Stimulated activated CD8-positive, alpha-beta memory T cell treated with anti-CD3 and anti-CD28 coated beads, Interleukin-4, amount 100 ng/mL, for 1 hour (primary cell): ENCODE results near the gene NT5C.
"Not testable (repeated sequence)": the region's sequence is repeated elsewhere in the genome, so short reads cannot be mapped to it uniquely, and the experiment has no call there.

Source experiments
- DNase-seq, 2 donors: peaks; one replicate each; pipeline ENCODE4 v3.0.0-alpha.2; 2020; ENCODE audit warnings: low read depth in 2 of 2, low spot score in 1 of 2

Gene NT5C

DNA sequence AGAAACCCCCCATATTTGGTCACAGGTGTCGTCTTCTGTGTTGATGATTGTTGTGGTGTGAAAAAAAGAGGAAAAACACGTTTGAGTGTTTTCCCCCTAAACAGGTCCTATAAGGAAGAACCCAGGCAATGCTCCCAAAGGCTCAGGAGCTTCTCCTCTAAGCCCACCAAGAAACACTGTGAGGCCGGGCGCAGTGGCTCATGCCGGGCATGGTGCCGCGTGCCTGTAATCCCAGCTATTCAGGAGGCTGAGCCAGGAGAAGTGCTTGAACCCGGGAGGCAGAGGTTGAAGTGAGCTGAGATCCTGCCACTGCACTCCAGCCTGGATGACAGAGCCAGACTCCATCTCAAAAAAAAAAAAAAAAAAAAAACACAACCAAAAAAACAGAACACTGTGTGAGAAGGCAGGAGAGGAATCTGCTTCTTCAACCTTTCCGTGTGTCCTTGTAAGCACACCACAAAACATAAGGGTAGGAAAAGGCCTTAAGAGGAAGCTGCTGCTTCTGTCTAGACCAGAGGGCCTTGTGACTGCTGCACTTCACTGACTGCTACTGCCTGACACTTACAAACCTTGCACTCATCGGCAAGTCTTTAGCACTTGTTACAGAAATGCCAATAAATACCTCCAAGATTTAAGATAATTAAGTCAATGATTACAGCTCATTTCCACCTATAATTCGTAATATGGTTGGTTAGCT lies 13.4 kb upstream of the NT5C start:
- DNase-seq, result no peak

DNA sequence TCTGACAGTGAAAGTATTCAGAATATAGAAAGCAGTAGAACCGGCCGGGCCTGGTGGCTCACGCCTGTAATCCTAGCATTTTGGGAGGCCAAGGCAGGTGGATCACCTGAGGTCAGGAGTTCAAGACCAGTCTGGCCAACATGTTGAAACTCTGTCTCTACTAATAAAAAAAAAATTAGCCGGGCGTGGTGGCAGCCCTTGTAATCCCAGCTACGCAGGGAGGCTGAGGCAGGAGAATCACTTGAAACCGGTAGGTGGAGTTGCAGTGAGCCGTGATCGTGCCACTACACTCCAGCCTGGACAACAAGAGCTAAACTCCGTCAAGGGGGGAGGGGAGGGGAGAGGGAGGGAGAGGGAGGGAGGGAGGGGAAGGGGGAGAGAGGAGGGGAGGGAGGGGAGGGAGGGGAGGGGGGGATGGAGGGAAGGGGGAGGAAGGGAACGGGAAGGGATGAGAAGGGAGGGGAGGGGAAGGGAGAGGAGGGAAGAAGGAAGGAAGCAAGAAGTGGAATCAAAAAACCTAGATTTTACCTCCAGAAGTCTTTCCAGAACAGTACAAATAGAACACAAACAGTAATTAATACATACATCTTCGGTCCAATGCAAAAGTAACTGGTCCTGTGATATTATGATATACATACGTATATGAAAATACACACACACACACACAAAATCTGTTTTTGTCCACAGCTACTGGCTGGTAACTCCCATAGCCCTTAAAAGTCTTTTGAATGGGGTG lies 10.9 kb upstream of the NT5C start:
- no peak for DNase-seq

DNA sequence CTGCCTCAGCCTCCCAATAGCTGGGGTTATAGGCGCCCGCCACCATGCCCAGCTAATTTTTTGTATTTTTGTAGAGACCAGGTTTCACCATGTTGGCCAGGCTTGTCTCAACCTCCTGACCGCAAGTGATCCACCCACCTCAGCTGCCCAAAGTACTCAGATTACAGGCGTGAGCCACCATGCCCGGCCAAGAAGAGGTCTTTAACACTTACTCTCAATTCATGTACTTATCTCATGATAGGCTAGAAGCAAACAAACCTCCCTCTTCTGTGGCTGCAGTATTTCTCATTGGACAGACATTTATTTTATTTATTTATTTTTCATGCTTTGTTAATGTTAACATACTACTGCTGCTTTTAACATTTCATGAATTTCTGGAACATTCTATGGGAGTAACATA lies 7.0 kb upstream of the NT5C start:
- no peak for DNase-seq

- not testable (repeated sequence) for DNase-seq
Observed at GRCh38 chr17:75137762-75138161, 6.2 kb upstream of the NT5C start.

DNA sequence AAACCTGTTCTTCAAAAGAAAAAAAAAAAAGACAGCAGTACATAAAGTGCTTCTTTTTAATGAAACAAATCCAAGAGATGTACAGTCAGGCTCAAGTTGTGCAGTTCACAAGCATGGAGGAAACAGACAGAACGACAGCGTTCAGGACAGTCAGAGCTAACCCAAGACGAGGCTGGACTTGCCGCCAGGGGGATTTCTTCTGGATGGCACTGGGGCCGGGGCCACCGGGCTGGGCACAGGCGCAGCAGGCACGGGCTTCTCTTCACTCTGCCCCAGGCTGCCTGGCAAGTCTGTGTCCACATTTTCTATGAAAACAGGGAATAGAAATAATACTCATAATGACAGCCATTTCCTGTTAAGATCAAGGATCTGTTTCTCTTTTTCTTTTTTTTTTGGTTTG lies 4.4 kb upstream of the NT5C start:
- DNase-seq, result no peak

GRCh38 chr17:75135452-75135851 lies 3.9 kb upstream of the NT5C start:
- no peak for DNase-seq

- DNase-seq, result not testable (repeated sequence)
Observed at GRCh38 chr17:75133607-75134347, 2.2 kb upstream of the NT5C start.

- DNase-seq, result no peak
Observed at GRCh38 chr17:75133001-75133400, 1.5 kb upstream of the NT5C start.

DNA sequence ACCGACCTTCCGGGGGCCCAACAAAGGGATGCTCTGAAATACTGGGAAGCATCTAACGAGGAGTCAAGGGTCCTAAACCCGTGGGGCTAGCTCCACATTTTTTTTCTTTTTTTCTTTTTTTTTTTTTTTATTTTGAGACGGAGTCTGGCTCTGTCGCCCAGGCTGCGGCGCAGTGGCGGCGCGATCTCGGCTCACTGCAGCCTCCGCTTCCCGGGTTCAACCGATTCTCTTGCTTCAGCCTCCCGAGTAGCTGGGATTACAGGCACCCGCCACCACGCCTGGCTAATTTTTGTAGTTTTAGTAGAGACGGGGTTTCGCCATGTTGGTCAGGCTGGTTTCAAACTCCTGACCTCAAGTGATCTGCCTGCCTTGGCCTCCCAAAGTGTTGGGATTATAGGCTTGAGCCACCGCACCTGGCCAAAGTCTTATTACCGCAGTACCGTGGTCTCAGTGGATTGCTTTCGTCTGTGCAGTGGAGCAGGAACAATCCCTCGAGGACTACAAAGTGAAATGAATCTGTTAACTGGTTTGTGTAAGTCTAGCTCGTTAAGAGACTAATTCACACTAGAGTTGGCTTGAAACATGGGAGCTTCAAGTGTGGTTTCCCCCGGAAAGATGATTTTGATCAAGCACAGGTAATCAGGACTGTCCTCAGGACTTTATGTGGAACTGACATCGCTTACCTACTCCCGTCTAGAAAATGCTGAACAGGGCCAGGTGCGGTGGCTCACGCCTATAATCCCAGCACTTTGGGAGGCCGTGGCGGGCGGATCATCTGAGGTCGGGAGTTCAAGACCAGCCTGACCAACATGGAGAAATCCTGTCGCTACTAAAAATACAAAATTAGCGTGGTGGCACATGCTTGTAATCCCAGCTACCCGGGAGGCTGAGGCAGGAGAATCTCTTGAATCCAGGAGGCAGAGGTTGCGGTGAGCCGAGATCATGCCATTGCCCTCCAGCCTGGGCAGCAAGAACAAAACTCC lies 767 bp upstream of the NT5C start:
- not testable (repeated sequence) for DNase-seq

DNA sequence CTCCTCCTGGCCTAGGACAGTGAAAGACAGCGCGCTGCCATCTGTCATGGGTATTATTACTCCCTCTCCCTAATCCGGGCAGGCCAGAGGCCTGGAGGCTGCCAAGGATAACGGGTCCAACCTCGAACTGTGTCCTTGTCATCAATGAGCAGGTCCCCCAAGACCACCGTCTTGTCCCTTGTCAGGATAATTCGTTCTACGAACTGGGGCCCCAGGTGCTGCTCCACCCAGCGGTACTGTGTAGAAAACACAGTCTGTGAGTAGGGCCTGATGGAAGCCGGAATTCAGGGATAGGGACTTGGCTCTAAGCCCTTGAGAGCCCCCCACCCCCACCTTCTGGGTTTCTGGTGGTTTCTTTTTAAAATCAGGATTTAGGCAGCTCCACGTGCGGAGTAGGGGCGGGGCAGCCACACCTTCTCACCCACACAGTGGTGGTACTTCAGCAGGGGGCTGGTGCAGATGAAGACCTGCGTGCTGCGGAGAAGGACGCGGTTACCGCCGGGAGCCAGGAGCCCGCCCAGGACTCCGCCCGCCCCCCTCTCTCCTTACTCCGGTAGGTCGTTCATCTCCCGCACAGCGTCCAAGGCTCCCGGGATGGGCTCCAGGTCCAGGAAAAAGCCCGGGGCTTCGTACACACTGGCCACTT lies 787 bp downstream of the NT5C start:
- no peak for DNase-seq

DNA sequence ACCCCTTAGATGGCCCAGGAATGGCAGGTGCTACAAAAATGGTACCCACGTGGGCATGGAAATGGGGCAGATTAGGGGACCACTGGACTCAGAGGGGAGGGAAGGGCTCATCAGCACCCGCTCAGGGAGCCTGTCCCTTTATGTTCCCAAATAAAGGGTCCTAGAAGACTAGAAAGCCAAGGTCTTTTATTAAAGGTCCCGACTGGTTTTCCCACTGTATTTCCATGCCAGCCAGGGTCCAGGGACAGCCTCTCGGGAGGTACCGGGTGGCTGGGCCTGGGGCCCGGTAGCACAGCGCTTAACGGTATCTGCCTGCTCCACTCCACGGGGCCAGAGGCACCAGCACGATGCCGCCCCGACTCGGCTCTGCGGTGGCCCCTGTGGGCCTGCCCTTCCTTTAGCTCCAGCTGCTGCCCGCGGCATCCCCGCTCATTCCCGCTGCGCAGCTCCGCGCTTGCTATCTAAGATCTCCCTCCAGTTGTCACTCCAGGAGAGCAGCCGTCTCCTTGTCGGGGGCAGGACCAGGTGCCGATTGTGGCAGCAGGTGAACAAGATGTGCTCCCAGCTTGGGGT lies 1.4 kb downstream of the NT5C start:
- no peak for DNase-seq

DNA sequence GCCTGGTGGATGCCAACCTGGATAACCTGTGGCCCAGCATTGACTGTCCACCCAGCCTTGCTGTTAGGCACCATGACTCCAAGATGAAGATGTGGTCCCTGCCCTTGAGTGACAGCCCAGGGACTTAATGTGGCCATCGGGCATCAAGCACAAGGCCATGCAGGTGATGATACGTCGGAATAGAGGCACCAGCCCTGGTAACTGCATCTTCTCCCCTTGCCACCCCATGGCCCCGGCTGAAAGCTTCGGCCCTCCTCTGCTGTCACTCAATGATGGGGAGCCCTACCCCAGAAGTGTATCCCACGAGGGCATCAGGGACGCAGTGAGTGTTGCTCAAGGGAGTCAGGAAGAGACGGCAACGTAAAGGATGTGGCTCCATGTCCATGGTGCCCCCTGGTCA lies 2.0 kb downstream of the NT5C start:
- no peak for DNase-seq

DNA sequence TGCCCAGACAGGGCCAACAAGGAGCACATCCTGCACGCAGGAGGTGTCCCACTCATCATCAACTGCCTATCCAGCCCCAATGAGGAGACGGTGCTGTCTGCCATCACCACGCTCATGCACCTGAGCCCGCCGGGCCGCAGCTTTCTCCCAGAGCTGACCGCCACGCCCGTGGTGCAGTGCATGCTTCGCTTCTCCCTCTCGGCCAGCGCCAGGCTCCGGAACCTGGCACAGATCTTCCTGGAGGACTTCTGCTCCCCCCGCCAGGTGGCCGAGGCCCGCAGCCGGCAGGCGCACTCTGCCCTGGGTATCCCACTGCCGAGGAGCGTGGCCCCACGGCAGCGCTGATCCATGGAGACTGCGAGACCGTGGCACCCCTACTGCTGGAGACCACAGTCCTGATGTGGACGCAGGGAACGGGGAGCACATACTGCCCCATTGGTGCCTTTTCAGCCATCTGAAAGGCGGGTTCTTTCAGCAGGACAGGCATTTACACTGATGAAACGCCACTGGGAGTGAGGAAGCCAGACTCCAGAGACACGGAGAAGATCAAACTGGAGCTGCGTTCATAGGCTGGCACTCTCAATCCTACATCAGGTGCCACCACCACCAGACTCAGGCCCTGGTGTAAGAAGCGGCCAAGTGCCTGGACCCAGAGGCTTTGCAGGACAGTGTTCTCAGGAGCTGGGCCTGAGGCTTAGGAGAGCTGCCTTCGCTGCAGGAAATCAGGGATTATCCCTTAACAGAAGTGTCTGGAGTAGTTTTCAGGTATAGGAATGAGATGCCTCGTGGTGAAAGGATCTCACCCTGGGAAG lies 2.6 kb downstream of the NT5C start:
- DNase-seq, result no peak

- not testable (repeated sequence) for DNase-seq
Observed at GRCh38 chr17:75127936-75128335, 3.6 kb downstream of the NT5C start.

DNA sequence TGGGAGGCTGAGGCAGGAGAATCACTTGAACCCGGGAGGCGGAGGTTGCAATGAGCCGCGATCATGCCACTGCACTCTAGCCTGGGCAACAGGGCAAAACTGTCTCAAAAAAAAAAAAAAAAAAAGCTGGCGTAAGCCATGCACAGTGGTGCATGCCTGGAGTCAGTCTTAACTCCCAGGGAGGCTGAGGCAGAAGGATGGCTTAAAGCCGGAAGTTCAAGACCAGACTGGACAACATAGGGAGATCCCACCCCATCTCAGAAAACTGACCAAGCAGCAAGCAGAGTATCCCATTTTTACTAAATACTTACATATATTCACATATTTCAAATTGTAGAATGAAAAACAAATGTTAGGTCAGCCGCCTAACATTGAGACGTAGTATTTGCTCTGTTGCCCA lies 4.6 kb downstream of the NT5C start:
- DNase-seq, result no peak

DNA sequence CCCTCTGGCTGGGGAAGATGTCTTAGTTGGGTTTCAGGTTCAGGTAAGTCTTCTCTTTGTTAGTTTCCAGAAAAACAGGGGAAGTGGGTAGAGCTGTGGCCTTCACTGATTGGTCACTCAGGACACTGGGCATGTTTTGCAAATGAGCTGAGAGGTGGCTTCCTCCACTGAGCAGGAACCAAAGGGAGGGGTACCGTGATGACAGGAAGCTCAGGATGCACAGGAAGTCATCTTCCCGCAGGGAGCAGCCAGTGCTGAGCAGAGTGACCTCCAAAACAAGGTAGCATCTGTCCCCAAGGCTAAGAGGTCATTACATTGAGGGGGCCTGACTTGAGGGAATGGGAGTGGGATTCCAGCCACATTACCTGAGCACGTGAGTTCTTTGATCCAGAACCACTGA lies 5.6 kb downstream of the NT5C start:
- no peak for DNase-seq

GRCh38 chr17:75124819-75125162 lies 6.8 kb downstream of the NT5C start:
- no peak for DNase-seq

DNA sequence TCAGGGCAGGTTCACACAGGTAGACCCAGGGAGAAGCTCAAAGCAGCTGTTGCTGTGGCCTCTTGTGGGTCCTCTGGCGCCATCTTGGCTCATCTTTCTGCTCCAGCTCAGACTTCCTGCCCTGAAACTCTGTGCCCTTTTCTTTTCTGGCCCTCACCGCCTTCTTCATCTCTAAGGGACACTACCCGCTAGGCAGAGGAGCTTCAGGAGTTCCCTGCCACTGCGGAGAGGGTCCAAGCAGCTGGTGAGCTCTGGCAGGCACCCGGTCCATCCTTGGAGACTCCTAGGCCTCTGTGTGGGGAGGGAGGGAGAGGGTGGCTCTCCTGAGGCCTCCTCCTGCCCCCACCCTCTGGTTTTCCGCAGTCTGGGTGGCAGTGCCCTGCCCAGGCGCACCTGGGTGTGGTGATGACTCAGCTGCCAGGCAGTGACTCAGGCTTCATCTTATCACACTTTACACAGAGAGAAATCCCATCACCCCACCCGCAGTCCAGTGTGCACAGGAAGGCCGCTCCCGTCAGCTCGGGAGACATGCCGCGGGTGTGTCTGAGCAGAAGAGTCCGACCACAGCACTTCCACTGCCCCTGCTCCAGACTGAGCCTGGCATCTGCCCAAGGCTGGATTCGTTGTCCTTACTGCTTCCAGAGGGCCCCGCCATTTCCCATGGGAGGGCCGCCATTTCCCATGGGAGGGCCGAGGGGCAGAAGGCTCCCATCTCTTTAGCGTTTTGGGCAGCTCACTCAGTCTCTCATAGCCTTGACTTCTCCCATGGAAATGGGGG lies 7.3 kb downstream of the NT5C start:
- peak in 1 of 2 donors; percentile 33 for DNase-seq

- DNase-seq, result no peak
Observed at GRCh38 chr17:75118307-75118706, 13.2 kb downstream of the NT5C start.
